ENCODE results near the gene PSMD9.

PSMD9 gene

GRCh38 chr12:121932914-121933521 is 44.4 kb downstream of the PSMD9 start:
- H3K27me3 ChIP-seq (ENCODE audit: control insufficient read depth in 3 of 3, insufficient read depth in 3 of 3, low read depth in 1 of 3, low read length in 3 of 3): no peaks in the 10 kb centered on the region
- peak overlapping the region; percentile 23 for H3K18ac ChIP-seq (ENCODE audit: low read length)
- no peak for DNase-seq (ENCODE audit: low spot score)
- peak overlapping the region; percentile 56 for H3K14ac ChIP-seq (ENCODE audit: low read length)
- H2BK12ac ChIP-seq (ENCODE audit: low read length): no peak overlapping the region
- H4K8ac ChIP-seq (ENCODE audit: low read depth, low read length): no peak overlapping the region
- no peak overlapping the region for H3K4ac ChIP-seq (ENCODE audit: low read length)
- no peak overlapping the region for H2BK5ac ChIP-seq (ENCODE audit: low read length)
- no peak overlapping the region for H2BK120ac ChIP-seq (ENCODE audit: low read depth, low read length)
- H3K4me1 ChIP-seq (ENCODE audit: control insufficient read depth in 2 of 2, insufficient read depth in 1 of 2, low read depth in 1 of 2, low read length in 2 of 2): peaks cover 0 to 10% of the 10 kb centered on the region in 2 donors
- H3K9me3 ChIP-seq (replicated peaks in 1 of 2; ENCODE audit: control insufficient read depth in 2 of 2, insufficient read depth in 1 of 2, low read depth in 1 of 2, low read length in 2 of 2): no peaks in the 10 kb centered on the region
- no peak overlapping the region for H3K4me2 ChIP-seq (ENCODE audit: insufficient read depth, low read length, poor library complexity, severe bottlenecking)
- H3K9ac ChIP-seq (ENCODE audit: low read depth, low read length, poor library complexity): no peak overlapping the region
- peaks cover 2% of the 10 kb centered on the region for H3K79me1 ChIP-seq (ENCODE audit: low read depth, low read length)
- H3K23ac ChIP-seq (ENCODE audit: low read depth, low read length, poor library complexity): no peak overlapping the region
- peak overlapping the region; percentile 58 for H2AFZ ChIP-seq (ENCODE audit: low read length)
- H4K91ac ChIP-seq (ENCODE audit: low read depth, low read length, poor library complexity): no peak overlapping the region
- H3K36me3 ChIP-seq (replicated peaks in 1 of 2; ENCODE audit: control insufficient read depth in 2 of 2, insufficient read depth in 2 of 2, low read length in 2 of 2): peaks cover 0 to 3% of the 10 kb centered on the region in 2 donors
- H2AK5ac ChIP-seq (ENCODE audit: low read depth, low read length): no peak overlapping the region
- peak overlapping the region; percentile 7 for H3K27ac ChIP-seq (replicated peaks; ENCODE audit: low read length)
- H3K4me3 ChIP-seq (ENCODE audit: low read length in 2 of 2): no peak overlapping the region
- no CpG with 5 or more reads among the region's 4 CpGs for WGBS, 2 donors (ENCODE audit: extremely low coverage in 2 of 2, insufficient read length in 2 of 2, insufficient replicate concordance in 1 of 2)
- H2BK15ac ChIP-seq (ENCODE audit: low read length): no peak overlapping the region

GRCh38 chr12:121933522-121934308 is 45.1 kb downstream of the PSMD9 start:
- H2BK15ac ChIP-seq (ENCODE audit: low read length): no peak overlapping the region
- H2BK120ac ChIP-seq (ENCODE audit: low read depth, low read length): no peak overlapping the region
- no peak overlapping the region for H3K23ac ChIP-seq (ENCODE audit: low read depth, low read length, poor library complexity)
- H3K4me2 ChIP-seq (ENCODE audit: insufficient read depth, low read length, poor library complexity, severe bottlenecking): no peak overlapping the region
- H3K4me1 ChIP-seq (ENCODE audit: control insufficient read depth in 2 of 2, insufficient read depth in 1 of 2, low read depth in 1 of 2, low read length in 2 of 2): peaks cover 0 to 10% of the 10 kb centered on the region in 2 donors
- no peaks in the 10 kb centered on the region for H3K27me3 ChIP-seq (ENCODE audit: control insufficient read depth in 3 of 3, insufficient read depth in 3 of 3, low read depth in 1 of 3, low read length in 3 of 3)
- no peaks in the 10 kb centered on the region for H3K9me3 ChIP-seq (replicated peaks in 1 of 2; ENCODE audit: control insufficient read depth in 2 of 2, insufficient read depth in 1 of 2, low read depth in 1 of 2, low read length in 2 of 2)
- H3K4me3 ChIP-seq (ENCODE audit: low read length in 2 of 2): no peak overlapping the region
- no peak overlapping the region for H3K9ac ChIP-seq (ENCODE audit: low read depth, low read length, poor library complexity)
- no peak overlapping the region for H2BK12ac ChIP-seq (ENCODE audit: low read length)
- no peak overlapping the region for H2AK5ac ChIP-seq (ENCODE audit: low read depth, low read length)
- DNase-seq (ENCODE audit: low spot score): no peak
- WGBS, 2 donors (ENCODE audit: extremely low coverage in 2 of 2, insufficient read length in 2 of 2, insufficient replicate concordance in 1 of 2): no CpG with 5 or more reads among the region's 17 CpGs
- H3K4ac ChIP-seq (ENCODE audit: low read length): no peak overlapping the region
- peaks cover 2% of the 10 kb centered on the region for H3K79me1 ChIP-seq (ENCODE audit: low read depth, low read length)
- no peak overlapping the region for H2BK5ac ChIP-seq (ENCODE audit: low read length)
- peaks cover 0 to 3% of the 10 kb centered on the region in 2 donors for H3K36me3 ChIP-seq (replicated peaks in 1 of 2; ENCODE audit: control insufficient read depth in 2 of 2, insufficient read depth in 2 of 2, low read length in 2 of 2)
- no peak overlapping the region for H4K91ac ChIP-seq (ENCODE audit: low read depth, low read length, poor library complexity)
- H4K8ac ChIP-seq (ENCODE audit: low read depth, low read length): no peak overlapping the region
- peak overlapping the region; percentile 40 for H3K18ac ChIP-seq (ENCODE audit: low read length)
- peak overlapping the region; percentile 58 for H2AFZ ChIP-seq (ENCODE audit: low read length)
- H3K14ac ChIP-seq (ENCODE audit: low read length): no peak overlapping the region
- no peak overlapping the region for H3K27ac ChIP-seq (replicated peaks; ENCODE audit: low read length)

GRCh38 chr12:121934309-121934664 is 45.7 kb downstream of the PSMD9 start:
- Histone ChIP-seq H4K8ac (ENCODE audit: low read depth, low read length) (no peak overlapping the region), H2AK5ac (ENCODE audit: low read depth, low read length) (no peak overlapping the region), H4K91ac (ENCODE audit: low read depth, low read length, poor library complexity) (no peak overlapping the region), H3K4me1 (ENCODE audit: control insufficient read depth in 2 of 2, insufficient read depth in 1 of 2, low read depth in 1 of 2, low read length in 2 of 2) (peaks cover 0 to 10% of the 10 kb centered on the region in 2 donors), H3K23ac (ENCODE audit: low read depth, low read length, poor library complexity) (no peak overlapping the region), H2BK5ac (ENCODE audit: low read length) (no peak overlapping the region), H2AFZ (ENCODE audit: low read length) (peak overlapping the region; percentile 58), H3K4me3 (ENCODE audit: low read length in 2 of 2) (no peak overlapping the region), H3K14ac (ENCODE audit: low read length) (no peak overlapping the region), H3K9ac (ENCODE audit: low read depth, low read length, poor library complexity) (no peak overlapping the region), H3K18ac (ENCODE audit: low read length) (no peak overlapping the region), H3K4ac (ENCODE audit: low read length) (no peak overlapping the region), H3K27ac (replicated peaks; ENCODE audit: low read length) (no peak overlapping the region), H2BK120ac (ENCODE audit: low read depth, low read length) (no peak overlapping the region), H2BK15ac (ENCODE audit: low read length) (no peak overlapping the region), H3K36me3 (replicated peaks in 1 of 2; ENCODE audit: control insufficient read depth in 2 of 2, insufficient read depth in 2 of 2, low read length in 2 of 2) (peaks cover 0 to 3% of the 10 kb centered on the region in 2 donors), H3K9me3 (replicated peaks in 1 of 2; ENCODE audit: control insufficient read depth in 2 of 2, insufficient read depth in 1 of 2, low read depth in 1 of 2, low read length in 2 of 2) (no peaks in the 10 kb centered on the region), H3K4me2 (ENCODE audit: insufficient read depth, low read length, poor library complexity, severe bottlenecking) (no peak overlapping the region), H2BK12ac (ENCODE audit: low read length) (no peak overlapping the region), H3K27me3 (ENCODE audit: control insufficient read depth in 3 of 3, insufficient read depth in 3 of 3, low read depth in 1 of 3, low read length in 3 of 3) (no peaks in the 10 kb centered on the region), H3K79me1 (ENCODE audit: low read depth, low read length) (peaks cover 2% of the 10 kb centered on the region)
- no CpG with 5 or more reads among the region's 2 CpGs for WGBS, 2 donors (ENCODE audit: extremely low coverage in 2 of 2, insufficient read length in 2 of 2, insufficient replicate concordance in 1 of 2)
- no peak for DNase-seq (ENCODE audit: low spot score)

- Histone ChIP-seq H2BK5ac (ENCODE audit: low read length) (no peak overlapping the region), H3K9me3 (replicated peaks in 1 of 2; ENCODE audit: control insufficient read depth in 2 of 2, insufficient read depth in 1 of 2, low read depth in 1 of 2, low read length in 2 of 2) (no peaks in the 10 kb centered on the region), H2BK12ac (ENCODE audit: low read length) (no peak overlapping the region), H3K9ac (ENCODE audit: low read depth, low read length, poor library complexity) (no peak overlapping the region), H3K23ac (ENCODE audit: low read depth, low read length, poor library complexity) (no peak overlapping the region), H3K14ac (ENCODE audit: low read length) (no peak overlapping the region), H2BK15ac (ENCODE audit: low read length) (no peak overlapping the region), H4K91ac (ENCODE audit: low read depth, low read length, poor library complexity) (no peak overlapping the region), H3K27ac (replicated peaks; ENCODE audit: low read length) (no peak overlapping the region), H3K36me3 (replicated peaks in 1 of 2; ENCODE audit: control insufficient read depth in 2 of 2, insufficient read depth in 2 of 2, low read length in 2 of 2) (peaks cover 0 to 4% of the 10 kb centered on the region in 2 donors), H2AK5ac (ENCODE audit: low read depth, low read length) (no peak overlapping the region), H3K4me1 (ENCODE audit: control insufficient read depth in 2 of 2, insufficient read depth in 1 of 2, low read depth in 1 of 2, low read length in 2 of 2) (peaks cover 0 to 10% of the 10 kb centered on the region in 2 donors), H2AFZ (ENCODE audit: low read length) (no peak overlapping the region), H3K27me3 (ENCODE audit: control insufficient read depth in 3 of 3, insufficient read depth in 3 of 3, low read depth in 1 of 3, low read length in 3 of 3) (peaks cover 0 to 2% (median 0%) of the 10 kb centered on the region in 3 experiments), H3K79me1 (ENCODE audit: low read depth, low read length) (peaks cover 2% of the 10 kb centered on the region), H3K18ac (ENCODE audit: low read length) (no peak overlapping the region), H3K4ac (ENCODE audit: low read length) (no peak overlapping the region), H3K4me3 (ENCODE audit: low read length in 2 of 2) (no peak overlapping the region), H3K4me2 (ENCODE audit: insufficient read depth, low read length, poor library complexity, severe bottlenecking) (no peak overlapping the region), H2BK120ac (ENCODE audit: low read depth, low read length) (no peak overlapping the region), H4K8ac (ENCODE audit: low read depth, low read length) (no peak overlapping the region)
- DNase-seq (ENCODE audit: low spot score): no peak
- no CpG with 5 or more reads among the region's 7 CpGs for WGBS, 2 donors (ENCODE audit: extremely low coverage in 2 of 2, insufficient read length in 2 of 2, insufficient replicate concordance in 1 of 2)
Observed at GRCh38 chr12:121937654-121938053, 49.1 kb downstream of the PSMD9 start.

All from neuronal stem cell (in vitro differentiated cells).